ENCODE data around the gene HSPBP1.

Gene HSPBP1

DNA sequence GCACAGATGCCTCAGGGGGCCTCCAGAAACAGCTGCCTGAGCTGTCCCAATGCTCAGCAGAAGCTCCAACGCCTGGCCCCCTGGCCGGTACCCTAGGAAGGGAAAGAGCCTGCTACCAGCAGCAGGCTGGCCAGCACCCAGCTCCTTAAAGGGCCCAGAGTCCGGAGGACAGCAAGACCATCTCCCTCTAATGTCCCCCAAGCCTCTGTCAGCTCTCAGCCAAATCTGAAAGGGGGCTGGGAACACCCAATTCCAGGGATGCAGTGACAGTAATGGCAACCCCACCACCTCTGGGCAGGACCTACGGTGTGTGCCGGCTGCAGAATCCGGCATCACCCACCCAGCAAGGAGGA, 25.3 kb downstream of the HSPBP1 start:
- DNase-seq (ENCODE audit: low read depth) = no peak

- DNase-seq (ENCODE audit: low read depth) = no peak
Observed at GRCh38 chr19:55253842-55254624, 25.9 kb downstream of the HSPBP1 start.

GRCh38 chr19:55252760-55253663, 26.9 kb downstream of the HSPBP1 start:
- no peak for DNase-seq (ENCODE audit: low read depth)

- DNase-seq (ENCODE audit: low read depth) = no peak
Observed at GRCh38 chr19:55251341-55252081, 28.4 kb downstream of the HSPBP1 start.

GRCh38 chr19:55250262-55251036, 29.5 kb downstream of the HSPBP1 start:
- DNase-seq (ENCODE audit: low read depth) = no peak

GRCh38 chr19:55249841-55250240, 30.1 kb downstream of the HSPBP1 start:
- no peak for DNase-seq (ENCODE audit: low read depth)

DNA sequence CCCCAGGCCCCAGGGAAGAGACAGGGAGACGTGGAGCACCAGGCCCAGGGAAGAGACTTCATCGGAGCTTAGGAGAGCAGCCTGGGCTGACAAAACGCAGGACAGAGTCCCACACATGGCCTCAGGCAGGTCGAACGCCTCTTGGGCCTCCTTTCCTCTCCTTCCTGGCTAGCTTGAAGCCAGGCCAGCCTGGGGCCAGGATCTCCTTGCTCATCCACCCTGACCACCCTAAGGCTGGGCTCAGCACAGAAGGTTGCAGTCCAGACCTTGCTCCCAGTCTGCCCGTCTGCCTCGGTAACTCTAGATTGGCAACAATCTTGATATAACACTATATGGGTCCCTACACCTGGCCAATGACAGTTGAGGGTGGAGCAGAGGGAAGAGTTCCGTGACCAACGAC, 31.2 kb downstream of the HSPBP1 start:
- DNase-seq (ENCODE audit: low read depth) = no peak

DNA sequence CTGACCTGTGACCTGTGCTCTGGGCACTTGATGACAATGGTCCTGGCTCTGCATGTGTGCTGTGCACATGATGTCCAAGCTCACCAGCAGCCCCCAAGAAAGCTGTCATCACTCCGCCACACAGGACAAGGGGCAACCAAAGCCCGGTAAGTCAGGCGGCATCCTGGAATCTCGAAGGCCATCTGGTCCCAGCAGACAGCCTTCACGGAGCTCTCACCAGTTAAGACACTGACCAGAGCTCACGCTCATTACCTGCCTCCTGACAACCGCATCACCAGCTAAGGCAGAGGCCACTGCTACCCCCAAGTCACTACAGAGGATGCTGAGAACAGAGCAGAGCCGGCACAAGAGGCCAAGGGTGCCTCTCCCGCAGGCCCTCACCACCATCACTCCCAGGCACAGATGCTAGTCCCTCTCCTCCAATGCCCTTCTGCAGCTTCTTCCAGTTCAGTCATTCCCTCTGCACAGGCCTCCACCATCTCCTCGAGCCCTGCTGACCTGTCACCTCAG, 31.7 kb downstream of the HSPBP1 start:
- no peak for DNase-seq (ENCODE audit: low read depth)

DNA sequence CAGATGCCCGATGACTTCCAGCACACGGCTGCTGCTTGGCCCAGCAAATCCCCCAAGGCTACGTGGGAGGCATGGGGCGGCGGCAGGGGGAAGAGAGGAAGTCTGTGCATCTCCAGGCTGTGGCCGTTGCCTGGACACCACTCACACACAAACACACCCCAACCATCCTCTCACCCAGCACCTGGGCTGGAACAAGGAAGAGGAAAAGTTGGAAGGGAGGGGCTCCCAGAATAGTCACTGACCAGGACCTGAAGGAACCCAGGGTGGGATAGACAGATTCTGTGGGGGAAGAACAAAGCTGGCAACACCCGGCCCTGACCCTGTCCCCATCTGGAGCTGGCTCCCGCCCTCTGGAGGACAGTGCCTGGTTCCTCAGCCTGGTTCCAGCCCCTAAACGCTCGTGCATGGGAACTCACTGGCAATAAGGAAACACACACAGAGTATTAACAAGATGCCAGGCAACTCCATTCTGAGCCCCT, 32.2 kb downstream of the HSPBP1 start:
- DNase-seq (ENCODE audit: low read depth) = no peak

DNA sequence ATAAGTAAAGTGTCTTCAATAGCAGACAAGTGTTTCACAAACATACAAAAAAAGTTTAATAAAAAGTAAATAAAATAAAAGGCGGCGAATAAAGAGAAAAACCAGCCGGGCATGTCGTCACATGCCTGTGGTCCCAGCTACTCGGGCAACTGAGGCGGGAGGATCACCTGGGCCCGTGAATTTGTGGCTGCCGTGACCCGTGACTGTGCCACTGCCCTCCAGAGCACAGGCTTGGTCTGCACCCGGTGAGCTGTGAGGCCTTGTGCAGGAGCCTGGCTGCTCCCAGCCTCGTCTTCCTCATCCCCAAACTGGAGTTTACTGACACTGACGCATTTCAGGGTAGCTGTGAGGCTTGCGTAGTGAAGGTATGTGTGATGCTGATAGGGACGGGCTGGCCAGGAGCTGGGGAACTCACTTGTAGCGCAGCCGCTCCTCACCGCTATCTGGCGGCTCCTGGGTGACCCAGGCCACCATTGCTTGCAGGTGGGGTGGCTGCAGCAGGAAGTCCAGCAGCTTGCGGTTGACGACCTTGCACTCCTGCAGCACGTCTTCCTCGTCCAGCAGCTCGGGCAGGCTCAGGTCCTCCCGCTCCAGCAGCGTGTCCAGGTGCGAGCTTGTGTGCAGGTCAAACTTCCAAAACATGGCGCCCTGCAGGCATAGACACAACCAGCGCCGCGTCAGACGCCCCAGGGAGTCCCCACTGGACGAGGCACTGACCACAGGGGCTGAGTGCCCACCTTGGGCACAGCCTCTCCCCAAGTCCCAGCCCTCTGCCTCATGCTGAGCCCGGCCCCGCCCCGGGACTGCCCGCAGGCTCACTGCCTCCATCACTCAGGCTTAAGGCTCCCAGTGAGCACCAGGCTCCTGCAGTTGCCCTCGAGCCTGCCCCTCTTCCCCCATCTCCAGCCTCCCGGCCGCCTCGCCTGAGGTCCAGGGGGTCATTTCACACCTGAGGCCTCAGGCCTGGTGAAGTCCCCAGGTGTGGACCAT, 33.2 kb downstream of the HSPBP1 start:
- DNase-seq (ENCODE audit: low read depth) = no peak

DNA sequence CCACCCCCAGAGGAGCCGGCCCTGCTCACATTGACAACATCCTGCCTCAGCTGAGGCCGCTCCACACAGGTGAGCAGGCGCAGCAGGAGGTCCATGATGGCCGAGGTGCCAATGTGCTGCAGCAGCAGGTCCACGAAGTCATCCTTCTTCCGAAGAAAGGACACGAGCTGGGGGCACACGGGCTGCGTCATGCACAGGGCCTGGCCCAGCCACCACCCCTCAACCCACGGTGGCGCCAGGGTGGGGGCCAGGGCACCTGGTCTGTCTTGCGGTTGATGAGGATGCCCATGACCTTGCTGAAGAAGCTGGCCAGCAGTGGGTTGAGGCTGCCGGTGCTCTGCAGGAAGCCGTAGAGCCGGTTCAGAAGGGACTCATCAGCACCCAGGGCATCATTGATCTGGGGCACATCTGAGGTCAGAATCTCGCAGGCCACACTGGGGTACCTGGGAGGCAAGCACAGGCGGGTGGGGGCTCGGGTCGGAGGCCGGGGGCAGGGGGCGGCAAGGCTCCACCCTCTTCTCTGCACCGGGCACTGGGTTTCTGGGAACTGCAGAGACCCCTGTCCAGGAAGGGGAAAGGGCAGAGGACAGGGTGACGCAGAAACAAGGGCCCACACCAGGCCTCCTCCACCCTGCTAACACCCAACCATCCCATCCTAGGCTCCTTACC, 34.5 kb downstream of the HSPBP1 start:
- DNase-seq (ENCODE audit: low read depth) = no peak

DNA sequence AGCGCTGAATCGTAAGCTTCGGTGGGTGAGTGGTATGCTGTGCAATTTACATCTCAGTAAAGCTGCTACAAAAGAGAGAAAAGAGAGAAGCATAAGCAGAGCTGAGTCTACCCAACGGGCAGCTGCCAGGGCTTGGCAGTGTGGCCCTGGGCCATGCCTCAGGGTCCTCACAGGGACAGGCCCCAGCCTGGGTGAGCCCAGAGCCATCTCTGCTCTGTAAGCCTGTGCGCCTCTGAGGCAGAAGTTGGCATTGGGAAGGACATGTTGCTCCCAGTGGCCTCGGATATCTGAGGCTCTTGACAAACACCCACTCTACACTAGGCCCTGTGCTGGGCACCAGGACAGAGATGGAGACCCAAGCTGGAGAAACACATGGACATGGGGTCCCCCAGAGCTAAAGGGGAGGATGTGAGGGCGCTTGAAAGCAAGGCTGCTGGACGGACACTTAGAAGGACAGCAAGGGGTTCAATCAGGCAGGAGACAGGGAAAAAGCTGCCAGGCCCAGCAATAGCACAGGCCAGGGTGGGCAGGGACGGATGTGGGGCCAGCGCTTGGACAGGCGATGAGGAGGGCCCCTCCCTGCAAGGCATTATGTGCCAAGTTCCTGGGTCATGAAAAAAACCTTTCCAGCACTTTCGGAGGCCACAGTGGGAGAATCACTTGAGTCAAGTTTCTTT, 35.8 kb downstream of the HSPBP1 start:
- no peak for DNase-seq (ENCODE audit: low read depth)

- DNase-seq (ENCODE audit: low read depth) = no peak
Observed at GRCh38 chr19:55242517-55242916, 37.4 kb downstream of the HSPBP1 start.

DNA sequence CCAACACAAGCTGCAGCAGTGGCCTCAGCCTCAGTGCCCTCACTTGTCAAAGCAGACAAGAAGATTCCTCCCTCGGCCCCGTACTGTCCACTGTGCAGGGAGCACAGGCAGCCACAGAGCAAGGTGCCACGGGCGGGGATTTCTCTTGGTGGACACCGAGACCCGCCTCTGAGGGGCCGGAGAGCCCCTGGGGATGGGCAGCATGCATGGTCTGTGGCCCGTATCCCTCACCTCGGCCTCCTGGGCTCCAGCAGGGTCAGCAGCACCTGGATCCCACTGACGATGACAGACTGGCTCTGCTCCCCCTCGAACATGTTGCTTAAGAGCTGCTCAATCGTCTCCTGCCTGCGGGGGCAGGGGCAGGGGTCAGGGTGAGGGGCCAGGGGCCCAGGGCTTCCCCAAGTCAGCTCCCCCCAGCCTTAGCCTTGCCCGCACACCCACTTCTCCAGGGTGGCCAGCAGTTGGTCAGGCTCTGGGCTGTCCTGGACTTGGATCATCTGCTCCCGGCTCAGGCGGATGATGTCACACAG, 37.9 kb downstream of the HSPBP1 start:
- DNase-seq (ENCODE audit: low read depth) = no peak

GRCh38 chr19:55241143-55241934, 38.6 kb downstream of the HSPBP1 start:
- DNase-seq (ENCODE audit: low read depth) = no peak

DNA sequence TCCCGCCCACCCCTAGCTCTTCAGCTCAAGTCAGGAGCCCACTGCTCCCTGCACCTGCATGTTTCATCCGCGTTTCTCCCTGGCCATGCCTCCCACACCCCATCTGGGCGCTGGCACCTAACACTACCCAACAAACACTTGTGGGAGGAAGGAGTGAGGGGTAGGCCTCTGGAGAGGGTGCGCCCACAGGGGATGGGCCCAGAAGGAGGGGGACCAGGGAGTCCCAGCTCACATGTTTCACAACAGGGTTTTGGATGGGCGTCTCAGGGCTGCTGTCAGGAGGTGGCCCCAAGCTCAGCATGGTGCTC, 39.2 kb downstream of the HSPBP1 start:
- DNase-seq (ENCODE audit: low read depth) = no peak

GRCh38 chr19:55239004-55239403, 40.9 kb downstream of the HSPBP1 start:
- no peak for DNase-seq (ENCODE audit: low read depth)

DNA sequence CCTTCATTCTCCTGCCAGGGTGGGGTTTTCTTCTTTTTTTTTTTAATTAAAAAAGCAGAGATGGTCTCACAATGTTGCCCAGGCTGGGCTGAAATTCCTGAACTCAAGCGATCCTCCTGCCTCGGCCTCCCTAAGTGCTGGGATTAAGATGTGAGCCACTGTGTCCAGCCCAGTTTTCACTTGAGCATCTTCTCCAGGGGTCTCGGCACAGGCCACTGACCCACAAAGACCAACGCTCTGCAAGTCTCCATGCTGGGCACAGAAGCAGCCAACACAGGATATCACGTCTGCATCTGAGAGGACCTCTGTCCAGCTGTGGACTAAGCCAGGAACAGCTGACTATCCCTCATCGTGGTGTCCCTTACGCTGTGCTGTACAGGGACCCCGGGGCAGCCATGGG, 41.9 kb downstream of the HSPBP1 start:
- DNase-seq (ENCODE audit: low read depth) = no peak

All from stimulated activated CD8-positive, alpha-beta memory T cell treated with anti-CD3 and anti-CD28 coated beads, Interleukin-12 subunit alpha, Interleukin-12 subunit beta, amount 100 ng/mL, for 1 hour (primary cell).